Fibroblast of lung (primary cell): ENCODE measurements around the gene TM4SF18.

Source experiments
- EZH2 ChIP-seq: IDR thresholded peaks from 2 replicates; pipeline ENCODE4 v1.5.1; 2012; ENCODE audit warnings: low read length, control low read depth, mild to moderate bottlenecking; ENCODE audit errors: missing control alignments
- TF ChIP-seq, protein P1 (sequence below), 2 donors: IDR thresholded peaks in 1 of 2; conservative IDR thresholded peaks in 1 of 2; 1 replicate in 1 of 2; 2 replicates in 1 of 2; pipeline ENCODE4 v1.5.1; 2011 to 2012; ENCODE audit warnings: low read length in 2 of 2, control low read depth in 1 of 2, inconsistent platforms in 1 of 2, low read depth in 1 of 2, mild to moderate bottlenecking in 1 of 2

DNA sequence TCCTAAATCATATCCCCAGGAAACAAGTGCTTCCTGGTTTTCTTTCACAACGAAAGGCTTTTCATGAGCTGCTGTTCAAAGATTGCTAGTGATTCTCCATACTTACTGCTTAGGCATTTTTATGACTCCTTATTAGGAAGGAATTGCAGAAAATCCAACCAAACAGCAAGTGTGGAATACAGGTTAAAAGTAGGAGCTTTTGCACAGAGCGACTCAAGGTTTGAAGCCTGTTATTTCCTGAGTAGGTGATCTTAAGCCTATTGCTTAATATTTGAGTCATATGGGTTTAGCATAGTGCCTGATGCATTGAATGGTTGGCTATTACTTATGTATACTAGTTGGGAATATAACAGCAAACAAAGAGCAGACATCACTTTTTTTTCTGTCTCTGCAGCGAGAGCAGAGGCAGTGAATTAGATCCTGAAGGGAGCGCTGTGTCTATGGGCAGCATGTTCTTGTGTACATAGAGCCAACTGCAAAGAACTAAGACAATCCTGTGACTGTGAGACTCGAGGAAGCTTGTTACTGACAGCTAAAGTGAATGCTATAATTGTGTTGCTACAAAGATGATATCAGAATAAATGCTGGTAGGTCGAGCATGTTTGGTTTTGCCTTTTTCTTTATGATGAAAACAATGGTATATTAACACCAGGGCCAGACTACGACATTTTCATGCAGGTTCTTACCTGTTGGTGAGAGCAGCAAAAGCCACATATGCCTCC is 37.7 kb upstream of the TM4SF18 start:
- TF ChIP-seq, protein P1, sequence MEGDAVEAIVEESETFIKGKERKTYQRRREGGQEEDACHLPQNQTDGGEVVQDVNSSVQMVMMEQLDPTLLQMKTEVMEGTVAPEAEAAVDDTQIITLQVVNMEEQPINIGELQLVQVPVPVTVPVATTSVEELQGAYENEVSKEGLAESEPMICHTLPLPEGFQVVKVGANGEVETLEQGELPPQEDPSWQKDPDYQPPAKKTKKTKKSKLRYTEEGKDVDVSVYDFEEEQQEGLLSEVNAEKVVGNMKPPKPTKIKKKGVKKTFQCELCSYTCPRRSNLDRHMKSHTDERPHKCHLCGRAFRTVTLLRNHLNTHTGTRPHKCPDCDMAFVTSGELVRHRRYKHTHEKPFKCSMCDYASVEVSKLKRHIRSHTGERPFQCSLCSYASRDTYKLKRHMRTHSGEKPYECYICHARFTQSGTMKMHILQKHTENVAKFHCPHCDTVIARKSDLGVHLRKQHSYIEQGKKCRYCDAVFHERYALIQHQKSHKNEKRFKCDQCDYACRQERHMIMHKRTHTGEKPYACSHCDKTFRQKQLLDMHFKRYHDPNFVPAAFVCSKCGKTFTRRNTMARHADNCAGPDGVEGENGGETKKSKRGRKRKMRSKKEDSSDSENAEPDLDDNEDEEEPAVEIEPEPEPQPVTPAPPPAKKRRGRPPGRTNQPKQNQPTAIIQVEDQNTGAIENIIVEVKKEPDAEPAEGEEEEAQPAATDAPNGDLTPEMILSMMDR (conservative IDR thresholded peaks at IDR 0.05 in 1 of 2, IDR thresholded peaks at IDR 0.05 in 1 of 2; ENCODE audit: low read depth in 1 of 2, low read length in 2 of 2), result peak in 1 of 2 donors; percentile 2
- no peak for TF ChIP-seq EZH2
